Endometrial microvascular endothelial cells (primary cell): ENCODE measurements around the gene LRRN4CL. TPM values are rescaled to one million over a fixed set of nuclear protein-coding genes. Genes with fewer than 3 reads are reported as not detected.
"Not testable (repeated sequence)": the region's sequence is repeated elsewhere in the genome, so short reads cannot be mapped to it uniquely, and the experiment has no call there.

Experiments
- in situ Hi-C: cut with HindIII; loops from 2 replicates; pipeline ENCODE4 v1.10.0; 2017; ENCODE audit warnings: low sequenced_read_pairs, low pct_unique_long_range_greater_than_20kb; ENCODE audit errors: inconsistent ontology term
- total RNA-seq: library from RNA; depleted of rRNA; stranded (reverse); fragments of >200 nt; gene quantifications from one replicate; pipeline ENCODE4 v1.2.3, GENCODE V29; 2015; ENCODE audit errors: inconsistent ontology term

The LRRN4CL gene
- total RNA-seq, 1 donor from 2014 or later, result not detected

- in situ Hi-C loops, result no loop called here
Observed at GRCh38 chr11:62678770-62679696, 10.3 kb downstream of the LRRN4CL start, which contains the start of gene UBXN1. Gene UBXN1, minus strand, starts transcription at chr11:62679073. Its CDS starts 150 bp downstream, at chr11:62678923.

- in situ Hi-C loops, result no loop called here
Observed at GRCh38 chr11:62678433-62678769, 10.9 kb downstream of the LRRN4CL start.

GRCh38 chr11:62677714-62678113, 11.6 kb downstream of the LRRN4CL start:
- in situ Hi-C loops, result no loop called here

GRCh38 chr11:62677156-62677555, 12.2 kb downstream of the LRRN4CL start:
- in situ Hi-C loops, result no loop called here

DNA sequence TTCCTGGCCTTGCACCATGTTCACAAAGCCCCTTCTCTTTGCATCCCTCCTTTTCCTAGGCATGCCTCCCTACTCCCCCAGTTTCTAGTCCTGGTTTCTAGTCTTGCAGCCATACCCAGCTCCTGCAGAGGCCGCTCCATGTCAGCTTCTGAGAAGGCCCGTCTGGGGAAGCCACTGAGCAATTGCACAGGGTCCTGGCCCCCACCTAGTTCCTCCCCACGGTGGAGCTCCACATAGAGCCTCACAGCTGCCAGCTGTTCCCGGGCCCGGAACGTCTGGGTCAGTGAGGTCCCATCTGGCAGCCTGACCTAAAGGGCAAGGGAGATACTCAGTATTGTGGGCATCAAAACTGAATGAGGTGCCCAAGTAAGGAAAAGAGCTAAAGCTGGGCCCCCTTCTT, 12.6 kb downstream of the LRRN4CL start:
- in situ Hi-C loops, result no loop called here

GRCh38 chr11:62675415-62675814, 13.9 kb downstream of the LRRN4CL start:
- in situ Hi-C loops, result not testable (repeated sequence)

- in situ Hi-C loops, result loop anchor here (25.0 kb wide), 1 partner anchor 111 kb away; the partner anchor contains the start of gene EEF1G
Observed at GRCh38 chr11:62673196-62673525, 16.2 kb downstream of the LRRN4CL start.

DNA sequence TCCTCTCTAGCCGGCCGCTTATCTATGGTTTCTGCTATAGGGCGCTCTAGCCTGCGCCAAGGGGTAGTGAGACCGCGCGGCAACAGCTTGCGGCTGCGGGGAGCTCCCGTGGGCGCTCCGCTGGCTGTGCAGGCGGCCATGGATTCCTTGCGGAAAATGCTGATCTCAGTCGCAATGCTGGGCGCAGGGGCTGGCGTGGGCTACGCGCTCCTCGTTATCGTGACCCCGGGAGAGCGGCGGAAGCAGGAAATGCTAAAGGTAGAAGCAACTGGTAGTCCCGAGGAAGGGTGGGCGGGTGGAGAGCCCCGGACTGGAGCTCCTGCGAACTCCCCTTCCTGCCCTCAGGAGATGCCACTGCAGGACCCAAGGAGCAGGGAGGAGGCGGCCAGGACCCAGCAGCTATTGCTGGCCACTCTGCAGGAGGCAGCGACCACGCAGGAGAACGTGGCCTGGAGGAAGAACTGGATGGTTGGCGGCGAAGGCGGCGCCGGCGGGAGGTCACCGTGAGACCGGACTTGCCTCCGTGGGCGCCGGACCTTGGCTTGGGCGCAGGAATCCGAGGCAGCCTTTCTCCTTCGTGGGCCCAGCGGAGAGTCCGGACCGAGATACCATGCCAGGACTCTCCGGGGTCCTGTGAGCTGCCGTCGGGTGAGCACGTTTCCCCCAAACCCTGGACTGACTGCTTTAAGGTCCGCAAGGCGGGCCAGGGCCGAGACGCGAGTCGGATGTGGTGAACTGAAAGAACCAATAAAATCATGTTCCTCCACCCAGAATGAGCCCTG, 17.5 kb downstream of the LRRN4CL start, which contains the start of the genes LBHD1 and UQCC3:
Gene LBHD1 (minus strand): TSS at position 660 of the 782 bp plus-strand sequence. CDS start 2,236 bp downstream, outside the sequence.
Gene UQCC3 (plus strand): TSS at position 66 of the 782 bp plus-strand sequence. CDS start 73 bp downstream, at position 139.
- in situ Hi-C loops, result loop anchor here (25.0 kb wide), 1 partner anchor 109 kb away; the partner anchor contains the start of gene EEF1G

GRCh38 chr11:62671236-62671607, 18.1 kb downstream of the LRRN4CL start:
- in situ Hi-C loops, result loop anchor here (25.0 kb wide), 1 partner anchor 109 kb away; the partner anchor contains the start of gene EEF1G

- in situ Hi-C loops, result loop anchor here (25.0 kb wide), 1 partner anchor 107 kb away; the partner anchor contains the start of gene EEF1G
Observed at GRCh38 chr11:62669420-62670161, 19.7 kb downstream of the LRRN4CL start.

- in situ Hi-C loops, result loop anchor here (25.0 kb wide), 1 partner anchor 105 kb away; the partner anchor contains the start of gene EEF1G
Observed at GRCh38 chr11:62667460-62667859, 21.9 kb downstream of the LRRN4CL start.

DNA sequence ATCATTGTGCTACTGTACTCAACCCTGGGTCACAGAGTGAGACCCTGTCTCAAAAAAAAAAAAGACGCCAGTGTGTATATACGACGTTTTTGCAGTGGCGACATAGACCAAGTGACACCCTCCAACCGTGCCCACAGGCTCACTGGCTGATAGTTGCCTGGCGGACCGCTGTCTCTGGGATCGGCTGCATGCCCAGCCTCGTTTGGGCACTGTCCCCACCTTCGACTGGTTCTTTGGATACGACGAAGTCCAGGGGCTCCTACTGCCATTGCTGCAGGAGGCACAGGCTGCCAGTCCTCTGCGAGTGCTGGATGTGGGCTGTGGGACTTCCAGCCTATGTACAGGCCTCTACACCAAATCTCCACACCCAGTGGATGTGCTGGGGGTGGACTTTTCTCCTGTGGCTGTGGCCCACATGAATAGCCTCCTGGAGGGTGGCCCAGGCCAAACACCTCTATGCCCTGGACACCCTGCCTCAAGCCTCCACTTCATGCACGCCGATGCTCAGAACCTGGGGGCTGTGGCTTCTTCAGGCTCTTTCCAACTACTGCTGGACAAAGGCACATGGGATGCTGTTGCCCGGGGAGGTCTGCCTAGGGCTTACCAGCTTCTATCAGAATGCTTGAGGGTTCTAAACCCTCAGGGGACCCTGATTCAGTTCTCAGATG, 22.9 kb downstream of the LRRN4CL start:
- in situ Hi-C loops, result loop anchor here (25.0 kb wide), 1 partner anchor 104 kb away; the partner anchor contains the start of gene EEF1G

DNA sequence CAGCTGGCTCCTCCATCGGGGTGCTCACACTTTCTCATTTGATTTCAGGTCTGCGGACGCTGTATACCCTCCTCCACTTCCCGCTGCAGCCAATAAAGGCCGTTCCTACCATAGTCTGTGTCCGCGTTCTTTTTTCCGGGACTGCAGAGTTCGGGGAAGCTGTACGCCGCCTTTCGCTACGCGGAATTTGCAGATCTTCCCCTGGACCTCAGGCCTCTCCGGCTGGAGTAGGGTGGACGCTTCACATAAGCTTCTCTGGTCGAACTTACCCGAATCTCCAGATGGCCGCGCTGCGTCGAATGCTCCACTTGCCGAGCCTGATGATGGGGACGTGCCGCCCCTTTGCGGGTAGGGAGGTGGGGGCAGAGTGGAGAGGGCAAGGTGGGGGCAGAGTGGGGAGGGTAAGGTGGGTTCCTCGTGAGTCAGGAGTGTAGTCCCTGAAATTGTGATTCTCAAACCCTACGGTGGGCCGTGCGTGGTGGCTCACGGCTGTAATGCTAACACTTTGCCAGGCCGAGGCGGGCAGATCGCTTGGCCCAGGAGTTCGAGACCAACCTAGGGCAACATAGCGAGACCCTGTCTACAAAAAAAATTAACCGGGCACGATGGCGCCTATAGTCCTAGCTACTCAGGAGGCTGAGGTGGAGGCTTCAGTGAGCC, 23.6 kb downstream of the LRRN4CL start:
- in situ Hi-C loops, result loop anchor here (25.0 kb wide), 1 partner anchor 103 kb away; the partner anchor contains the start of gene EEF1G

- in situ Hi-C loops, result loop anchor here (25.0 kb wide), 1 partner anchor 103 kb away; the partner anchor contains the start of gene EEF1G
Observed at GRCh38 chr11:62665075-62665598, 24.2 kb downstream of the LRRN4CL start, which contains the start of the genes C11orf98 and CSKMT. Gene C11orf98, minus strand, starts transcription at chr11:62665210. Its CDS starts 41 bp downstream, at chr11:62665169. Gene CSKMT, plus strand, starts transcription at chr11:62665312. Its CDS starts 568 bp downstream, at chr11:62665880.

DNA sequence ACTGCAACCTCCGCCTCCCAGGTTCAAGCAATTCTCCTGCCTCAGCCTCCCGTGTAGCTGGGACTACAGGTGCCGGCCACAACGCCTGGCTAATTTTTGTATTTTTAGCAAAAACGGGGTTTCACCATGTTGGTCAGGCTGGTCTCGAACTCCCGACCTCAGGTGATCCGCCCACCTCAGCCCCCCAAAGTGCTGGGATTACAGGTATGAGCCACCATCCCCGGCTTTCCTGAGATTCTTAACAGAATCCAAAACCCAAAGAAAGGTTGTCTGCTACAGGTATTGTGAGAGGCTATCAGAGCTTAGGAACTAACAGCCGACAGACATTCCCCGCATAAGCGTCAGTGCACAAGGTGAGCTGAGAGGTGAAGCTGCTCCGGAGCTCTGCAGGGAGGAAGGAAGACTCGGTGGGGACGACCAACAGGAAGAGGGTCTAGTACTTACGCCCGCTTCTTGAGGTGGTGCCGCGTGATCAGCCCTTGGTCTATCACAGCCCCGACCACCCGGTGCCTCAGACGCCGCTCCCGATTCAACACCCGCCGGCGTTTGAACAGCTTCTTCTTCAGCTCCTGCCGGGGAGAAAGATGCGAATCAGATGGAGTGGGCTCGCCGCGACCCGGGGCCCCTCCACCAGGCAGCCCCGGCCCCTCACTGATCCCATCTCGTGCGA, 24.8 kb downstream of the LRRN4CL start:
- in situ Hi-C loops, result loop anchor here (25.0 kb wide), 1 partner anchor 102 kb away; the partner anchor contains the start of gene EEF1G

DNA sequence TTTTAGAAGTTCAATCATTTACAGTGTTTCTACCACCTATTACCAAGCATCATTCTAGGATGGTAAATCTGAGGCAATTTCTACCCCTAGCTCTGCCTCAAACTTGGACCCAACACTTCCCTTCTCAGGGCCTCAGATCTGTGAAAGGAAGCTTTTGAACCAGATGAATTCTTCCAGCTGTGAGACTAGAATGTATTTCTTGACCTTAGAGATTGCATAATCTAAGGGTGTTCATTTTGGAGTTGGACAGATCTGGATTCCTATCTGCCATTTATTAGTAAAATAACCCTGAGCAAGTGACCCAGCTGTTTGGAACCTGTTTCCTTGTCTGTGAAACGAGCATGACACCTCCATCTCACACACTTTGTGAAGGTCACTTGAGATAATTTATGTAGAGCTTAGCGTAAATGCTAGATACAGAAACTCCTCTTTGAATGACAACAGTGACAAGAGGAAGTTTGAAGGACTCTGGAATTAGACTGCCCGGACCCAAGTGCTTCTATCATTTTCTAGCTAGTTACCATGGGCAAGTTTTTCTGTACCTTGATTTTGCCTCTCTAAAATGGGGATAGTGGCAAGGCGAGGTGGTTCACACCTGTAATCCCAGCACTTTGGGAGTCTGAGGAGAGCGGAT, 32.4 kb downstream of the LRRN4CL start:
- in situ Hi-C loops, result loop anchor here (25.0 kb wide), 1 partner anchor 95 kb away; the partner anchor contains the start of gene EEF1G
